ENCODE results near the gene RUVBL1.
A peak's percentile ranks its signal among the peaks of the same experiment; 100 is the strongest.

RUVBL1 gene

DNA sequence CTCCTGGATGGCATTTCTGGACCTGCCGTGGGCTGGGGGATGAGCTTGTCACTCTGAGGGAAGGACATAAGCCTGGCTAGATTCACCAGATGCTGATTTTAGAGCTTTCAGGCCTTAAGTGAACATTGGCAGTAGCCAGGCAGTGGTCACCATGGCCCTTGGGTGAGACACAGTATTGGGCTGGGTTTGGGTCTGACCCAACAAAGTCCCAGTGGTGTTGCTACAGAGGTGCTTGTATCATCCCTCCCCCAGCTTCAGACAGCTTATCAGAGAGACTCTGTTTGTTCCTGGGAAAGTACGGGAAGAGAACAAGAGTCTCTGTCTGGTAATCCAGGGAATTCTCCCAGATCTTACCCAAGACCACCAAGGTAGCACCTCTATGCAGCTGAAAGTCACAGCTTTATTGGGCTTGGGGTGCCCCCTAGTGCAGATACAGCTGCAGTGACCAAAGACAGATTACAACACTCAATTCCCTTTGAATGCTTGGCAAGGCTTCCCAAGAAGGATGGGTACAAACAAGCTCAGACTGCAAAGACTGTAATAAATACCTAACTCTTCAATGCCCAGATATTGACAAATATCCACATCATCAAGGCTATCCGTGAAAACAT lies 9.8 kb upstream of the RUVBL1 start:
- peak; percentile 62 for DNase-seq (ENCODE audit: low read depth)

DNA sequence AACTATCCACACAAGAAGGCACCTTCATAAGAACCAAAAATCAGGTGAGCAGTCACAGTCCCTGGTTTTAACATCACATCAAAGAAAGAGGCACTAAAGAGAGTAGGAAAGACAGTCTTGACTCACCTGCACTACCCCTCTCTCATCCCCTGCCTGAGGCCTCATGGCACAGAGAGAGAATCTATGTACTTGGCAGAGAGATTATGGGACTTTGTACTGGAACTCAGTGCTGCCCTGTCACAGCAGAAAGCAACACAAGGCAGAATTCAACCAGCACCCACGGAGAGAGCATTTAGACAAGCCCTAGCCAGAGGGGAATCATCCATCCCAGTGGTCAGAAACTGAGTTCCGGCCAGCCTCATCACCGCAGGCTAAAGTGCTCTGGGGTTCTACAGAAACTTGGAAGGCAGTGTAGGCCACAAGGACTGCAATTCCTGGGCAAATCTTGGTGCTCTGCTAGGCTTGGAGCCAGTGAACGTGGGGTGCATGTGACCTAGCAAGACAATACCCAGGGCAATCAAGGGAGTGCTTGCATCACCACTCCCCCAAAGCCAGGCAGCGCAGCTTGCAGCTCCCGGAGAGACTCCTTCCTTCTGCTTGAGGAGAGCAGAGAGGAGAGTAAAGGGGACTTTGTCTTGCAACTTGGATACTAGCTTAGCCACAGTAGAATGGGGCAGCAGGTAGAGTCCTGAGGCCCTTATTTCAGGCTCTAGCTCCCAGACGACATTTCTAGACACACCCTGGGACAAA lies 8.5 kb upstream of the RUVBL1 start:
- no peak for DNase-seq (ENCODE audit: low read depth)

DNA sequence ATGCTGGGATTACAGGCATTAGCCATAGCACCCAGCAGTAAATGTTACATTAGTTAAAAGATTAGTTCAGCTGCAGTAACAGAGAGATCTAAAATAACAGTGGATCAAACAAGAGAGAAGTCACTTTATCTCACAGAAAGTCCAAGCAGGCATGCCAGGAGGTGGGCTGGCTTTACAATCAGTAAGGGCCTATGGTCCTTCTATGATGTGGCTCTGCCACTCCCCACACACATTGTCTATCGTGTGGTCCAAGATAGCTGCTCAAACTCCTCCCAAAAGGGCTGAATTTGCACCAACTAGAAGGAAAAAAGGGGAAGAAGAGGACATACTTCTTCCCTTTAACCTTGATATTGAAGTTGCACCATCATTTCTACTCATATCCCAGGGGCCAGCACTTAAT lies 4.6 kb upstream of the RUVBL1 start:
- no peak for DNase-seq (ENCODE audit: low read depth)

DNA sequence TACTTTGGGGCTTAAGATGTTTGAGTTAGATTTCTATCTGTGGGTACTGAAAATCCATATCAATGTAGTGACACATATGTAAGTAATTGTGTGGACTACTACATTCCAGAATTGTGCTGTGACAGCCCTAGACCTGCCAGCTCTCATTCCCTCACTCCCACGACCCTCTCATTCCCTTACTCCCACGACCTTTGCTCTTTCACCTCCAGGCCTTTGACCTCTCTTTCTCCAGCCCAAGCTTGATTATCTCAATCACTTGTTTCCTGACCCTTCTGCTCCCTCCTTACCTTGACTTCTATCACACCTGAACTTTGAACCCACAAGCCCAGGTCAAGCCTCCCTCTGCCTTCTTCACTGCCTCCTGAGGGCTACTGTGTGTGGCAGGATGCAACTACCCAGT lies 3.6 kb upstream of the RUVBL1 start:
- DNase-seq (ENCODE audit: low read depth) = no peak

DNA sequence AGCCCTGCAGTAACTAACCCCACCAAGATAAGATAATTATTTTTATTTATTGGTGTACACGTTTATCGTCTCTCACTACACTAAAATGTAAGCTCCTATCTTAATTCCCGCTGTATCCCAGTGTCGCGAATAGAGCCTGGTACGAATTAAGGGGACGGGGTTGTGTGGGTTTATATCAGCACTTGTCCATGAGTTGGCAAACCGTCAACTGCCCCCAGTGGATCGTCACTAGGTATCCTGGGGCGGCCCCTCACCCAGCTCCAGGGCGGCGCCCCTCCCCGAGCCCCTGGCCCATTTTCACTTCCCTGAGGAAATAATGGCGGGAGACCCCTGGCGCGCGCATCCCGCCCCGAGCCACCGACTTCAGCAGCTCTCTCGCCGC lies 465 bp downstream of the RUVBL1 start:
- DNase-seq (ENCODE audit: low read depth) = no peak

DNA sequence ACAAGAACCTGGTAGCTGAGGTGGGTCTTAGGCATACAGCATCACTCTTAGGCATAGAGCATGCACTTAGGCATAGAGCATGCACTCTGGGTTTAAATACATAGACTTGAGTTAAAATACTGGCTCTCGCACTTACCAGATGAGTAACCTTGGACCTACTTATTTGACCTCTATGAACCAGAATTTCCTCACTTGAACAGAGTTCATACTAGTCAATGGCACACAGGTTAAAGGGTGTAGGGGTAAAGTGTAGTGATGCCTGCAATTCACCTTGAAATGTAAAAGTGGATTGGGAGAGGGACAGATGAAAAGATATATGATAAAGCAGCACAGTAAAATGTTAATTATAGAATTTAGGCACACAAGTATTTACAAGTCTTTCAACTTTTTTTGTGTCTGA lies 1.6 kb downstream of the RUVBL1 start:
- no peak for DNase-seq (ENCODE audit: low read depth)

DNA sequence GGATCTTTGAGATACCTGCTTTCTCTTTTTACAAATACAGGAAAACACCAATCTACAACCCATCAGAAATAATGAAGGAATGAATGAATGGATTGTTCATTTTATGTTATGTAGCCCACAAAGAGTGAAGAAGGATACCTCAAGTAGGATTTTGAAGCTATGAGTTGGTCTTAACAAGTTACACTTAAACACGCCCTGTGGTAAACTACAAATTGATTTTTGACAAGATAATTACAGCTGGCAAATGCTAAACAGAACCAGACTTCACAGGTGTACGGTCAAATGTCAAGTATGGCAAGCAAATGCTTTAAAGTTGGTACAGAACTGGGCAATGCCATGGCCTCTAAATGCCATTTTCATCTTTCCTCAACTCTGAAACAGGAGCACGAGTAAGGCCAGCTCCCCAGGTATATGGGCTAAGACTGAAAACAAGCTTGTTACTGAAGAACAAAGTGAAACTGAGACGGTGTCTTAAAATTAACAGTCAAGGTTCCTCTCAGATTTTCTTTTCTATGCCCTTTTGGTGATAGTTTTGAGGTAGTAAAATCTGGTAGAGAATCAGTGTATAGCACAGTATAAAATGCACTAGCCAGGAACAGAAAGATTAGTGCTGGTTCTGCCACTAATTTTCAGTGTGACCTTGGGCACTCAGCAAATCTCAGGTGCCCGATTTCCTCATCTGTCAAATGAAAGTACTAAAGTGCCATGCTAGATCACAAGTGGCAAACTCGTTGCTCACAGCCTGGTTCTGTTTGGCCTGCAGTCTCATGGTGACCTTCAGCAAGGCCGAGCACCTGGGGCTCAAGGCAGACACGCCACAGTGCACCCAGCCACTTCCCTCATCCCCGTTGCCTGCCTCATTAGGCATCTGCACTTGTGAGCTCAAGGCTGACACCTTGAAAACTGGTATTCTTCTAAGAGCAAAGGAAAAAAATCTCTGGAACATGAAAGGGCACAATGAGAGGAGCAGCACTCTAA lies 9.5 kb downstream of the RUVBL1 start:
- no peak for DNase-seq (ENCODE audit: low read depth)

DNA sequence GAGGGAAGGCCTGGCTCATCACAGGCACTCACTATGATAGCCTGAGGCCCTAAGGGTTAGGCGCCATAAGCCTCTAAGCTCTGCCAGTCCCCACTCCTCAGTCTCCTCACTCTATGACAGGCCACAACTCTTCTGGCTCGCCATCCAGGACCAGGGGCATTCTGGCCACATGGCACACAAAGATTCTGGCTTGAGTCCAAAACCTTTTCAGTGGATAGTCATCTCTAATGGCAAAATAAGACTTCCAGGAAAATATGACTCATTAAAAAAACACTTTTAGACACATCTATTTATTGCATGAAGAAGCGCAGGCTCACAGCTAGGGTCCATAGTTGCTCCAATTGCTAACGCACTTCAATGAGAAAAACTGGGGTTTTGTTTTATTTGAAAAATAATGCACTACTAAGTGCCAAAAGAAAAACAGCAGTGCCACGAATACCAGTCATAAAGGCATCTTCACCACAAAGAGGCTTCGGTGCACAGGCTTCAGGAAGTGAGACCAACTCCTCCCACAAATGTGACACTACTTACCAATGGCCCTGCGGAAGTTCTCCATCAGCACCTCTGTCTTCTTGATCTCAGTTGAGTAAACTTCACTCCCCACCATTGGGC lies 11.1 kb downstream of the RUVBL1 start:
- peak; percentile 88 for DNase-seq (ENCODE audit: low read depth)

DNA sequence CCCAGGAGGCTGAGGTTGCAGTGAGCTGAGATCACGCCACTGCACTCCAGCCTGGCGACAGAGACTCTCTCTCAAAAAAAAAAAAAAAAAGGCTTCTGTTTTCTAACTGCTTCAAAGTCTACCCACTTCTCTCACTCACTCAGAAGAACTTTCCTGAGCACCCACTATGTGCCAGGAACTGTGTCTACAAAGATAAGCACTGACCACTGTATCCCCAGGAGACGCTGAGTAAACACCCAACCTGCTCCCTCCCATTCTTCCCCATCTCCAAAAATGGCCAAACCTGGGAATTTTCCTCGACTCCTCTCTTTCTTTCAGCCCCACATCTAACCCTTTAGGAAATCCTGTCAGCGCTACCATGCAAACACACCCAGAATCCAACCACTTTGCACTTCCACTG lies 12.5 kb downstream of the RUVBL1 start:
- DNase-seq (ENCODE audit: low read depth) = no peak

DNA sequence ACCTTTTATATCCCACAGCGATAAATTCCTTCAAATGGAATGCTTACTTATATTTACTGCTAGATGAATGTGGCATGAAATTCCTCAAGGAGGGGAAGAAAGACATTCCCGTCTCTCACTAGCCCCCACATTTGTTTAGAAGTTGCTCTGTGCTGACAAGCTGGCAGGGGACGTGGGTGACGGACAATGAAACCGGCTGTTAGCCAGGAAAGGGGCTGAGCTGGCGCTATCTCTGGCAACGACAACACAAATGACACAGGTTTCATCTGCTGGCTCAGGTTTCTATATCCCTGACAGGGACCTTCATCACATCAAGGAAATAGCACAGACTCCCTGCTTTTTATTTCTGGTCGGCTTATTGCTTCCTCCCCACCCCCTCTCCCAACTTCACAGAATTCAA lies 15.8 kb downstream of the RUVBL1 start:
- no peak for DNase-seq (ENCODE audit: low read depth)

DNA sequence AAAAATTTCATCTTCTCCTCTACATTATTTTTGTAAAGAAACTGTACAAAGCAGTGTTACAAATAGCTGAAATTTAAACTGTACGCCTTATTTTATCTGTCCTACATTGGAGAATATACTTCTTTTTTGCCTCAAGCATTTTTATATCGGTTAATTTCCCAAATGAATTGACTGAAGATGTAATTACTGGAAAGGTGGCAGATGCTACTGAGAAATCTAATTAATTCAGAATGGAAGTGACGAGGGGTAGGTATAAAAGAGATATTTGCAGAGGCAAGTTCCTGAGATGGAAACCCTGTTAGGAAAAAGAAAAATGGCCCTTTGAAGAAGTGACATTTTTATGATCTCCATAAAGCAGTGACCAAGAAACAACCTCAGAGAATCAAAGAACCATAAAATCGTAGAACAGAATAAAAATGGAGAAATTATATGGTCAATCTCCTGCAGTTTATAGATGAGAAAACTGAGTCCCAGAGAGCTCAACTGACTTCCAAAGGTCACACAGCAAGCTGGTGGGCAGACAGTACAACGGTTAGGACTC lies 20.4 kb downstream of the RUVBL1 start:
- no peak for DNase-seq (ENCODE audit: low read depth)

DNA sequence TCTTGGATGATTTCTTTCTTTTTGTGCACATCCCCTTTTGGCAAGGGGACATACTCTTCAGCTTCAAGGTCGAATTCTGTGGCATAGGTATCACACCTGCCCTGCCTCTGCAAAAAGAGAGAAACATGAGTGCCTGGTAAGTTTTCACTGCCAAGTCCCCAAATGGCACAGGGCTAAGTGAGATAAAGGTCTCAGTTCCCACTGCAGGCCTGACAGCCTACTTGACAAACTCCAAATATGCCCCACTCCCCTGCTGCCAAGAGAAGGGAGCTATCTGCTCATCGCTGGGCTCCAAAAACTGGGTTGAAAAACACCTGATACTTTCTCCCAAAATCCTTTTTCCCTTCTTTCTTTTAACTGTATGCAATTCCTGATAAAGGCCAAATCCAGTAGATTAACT lies 23.0 kb downstream of the RUVBL1 start:
- DNase-seq (ENCODE audit: low read depth) = no peak

DNA sequence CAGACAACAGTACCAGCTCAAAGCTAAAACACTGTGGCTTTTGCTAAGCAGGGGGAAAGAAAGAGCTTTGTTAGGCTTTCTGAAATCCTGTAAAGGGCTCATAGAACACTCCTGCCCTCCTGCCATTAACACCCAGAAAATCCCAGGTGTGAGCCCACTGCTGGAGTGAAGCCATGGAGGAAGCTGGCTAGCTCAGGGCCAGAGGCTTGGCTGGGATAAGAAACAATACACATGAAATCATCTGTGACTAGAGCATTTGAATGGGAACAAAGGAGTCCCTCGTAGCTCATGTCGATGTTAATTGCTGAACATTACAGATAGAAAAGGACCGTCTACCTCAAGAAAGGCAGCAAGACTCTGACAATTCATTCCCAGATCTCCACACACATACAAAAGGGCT lies 23.5 kb downstream of the RUVBL1 start:
- no peak for DNase-seq (ENCODE audit: low read depth)

DNA sequence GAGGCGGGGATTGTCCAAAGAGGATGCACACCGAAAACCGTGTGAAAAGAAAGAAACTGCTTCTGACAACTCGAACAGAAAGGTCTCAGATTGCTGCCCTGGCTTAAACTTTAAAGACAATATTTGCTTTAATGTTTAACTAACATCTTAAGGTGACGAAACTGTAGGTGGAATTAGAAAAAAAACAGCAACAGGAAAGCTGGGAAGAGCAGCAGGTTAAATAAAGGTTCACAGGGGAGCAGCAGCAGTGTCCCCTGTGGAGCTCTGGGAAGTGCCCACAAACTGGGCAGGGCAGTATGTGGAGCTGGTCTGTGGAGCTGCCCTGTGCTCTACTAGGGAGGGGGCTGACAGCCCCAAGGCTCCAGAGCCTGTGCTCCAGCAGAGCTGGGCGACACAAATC lies 25.4 kb downstream of the RUVBL1 start:
- no peak for DNase-seq (ENCODE audit: low read depth)

DNA sequence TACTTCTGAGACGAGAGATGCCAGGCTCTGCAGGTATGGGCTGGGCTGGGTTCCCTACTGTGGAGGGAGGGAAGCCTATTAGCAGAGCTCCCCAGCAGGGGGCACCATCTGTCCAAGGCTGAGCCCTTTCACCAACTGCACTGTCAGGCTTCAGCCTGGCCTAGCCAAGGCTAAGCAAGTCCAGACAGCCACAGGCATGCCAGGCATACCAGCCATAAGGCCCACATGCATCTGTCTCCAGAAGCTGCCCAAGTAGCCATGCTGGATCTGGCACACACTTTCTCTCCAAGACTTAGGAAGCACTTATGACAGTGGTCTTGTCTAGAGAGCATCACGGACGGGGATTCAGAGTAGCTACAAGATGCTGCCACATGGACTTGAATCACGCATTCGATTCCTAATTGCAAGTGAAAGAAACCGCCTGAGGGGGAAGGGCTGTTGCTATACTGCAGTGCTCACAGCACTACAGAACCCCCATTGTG lies 28.3 kb downstream of the RUVBL1 start:
- peak; percentile 89 for DNase-seq (ENCODE audit: low read depth)

DNA sequence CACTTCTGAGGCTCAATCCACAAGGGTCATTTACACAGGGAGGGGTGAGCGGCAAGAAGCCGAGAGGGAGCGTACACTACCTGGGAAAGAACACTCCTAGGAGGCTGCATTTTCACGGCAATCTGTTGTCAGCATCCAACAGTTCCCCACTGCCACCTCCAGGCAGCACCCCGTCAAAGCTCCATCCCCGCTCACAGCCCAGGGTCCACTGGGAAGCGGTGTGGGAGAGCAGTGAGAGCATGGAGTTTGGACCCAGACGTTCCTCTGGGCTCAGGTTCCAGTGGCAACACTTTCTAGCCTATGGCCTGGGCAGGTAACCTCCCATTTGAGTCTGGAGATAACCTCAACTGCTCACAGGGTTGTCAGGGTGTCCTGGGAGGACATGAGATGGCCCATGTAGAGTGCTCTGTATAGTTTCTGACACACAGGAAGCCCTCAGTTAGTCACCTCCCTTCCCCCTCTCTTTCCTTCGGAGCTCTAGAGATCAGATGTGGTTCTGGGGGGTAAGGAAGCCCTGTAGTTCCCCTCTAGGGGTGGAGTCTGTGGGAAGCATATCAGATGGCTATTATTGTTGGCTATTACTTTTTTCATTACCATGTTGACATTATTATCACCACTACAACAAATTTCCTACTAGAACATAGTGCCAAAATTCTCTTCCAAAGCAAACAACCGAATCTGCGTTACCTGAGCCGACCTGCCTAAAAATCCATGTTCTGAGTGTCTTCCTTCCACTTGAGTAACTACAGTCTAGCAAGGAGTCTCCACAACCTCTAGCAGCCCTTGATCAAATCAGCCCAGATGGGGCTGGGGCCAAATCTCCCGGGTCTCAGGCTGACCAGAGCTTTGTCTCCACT lies 29.1 kb downstream of the RUVBL1 start:
- DNase-seq (ENCODE audit: low read depth) = no peak

DNA sequence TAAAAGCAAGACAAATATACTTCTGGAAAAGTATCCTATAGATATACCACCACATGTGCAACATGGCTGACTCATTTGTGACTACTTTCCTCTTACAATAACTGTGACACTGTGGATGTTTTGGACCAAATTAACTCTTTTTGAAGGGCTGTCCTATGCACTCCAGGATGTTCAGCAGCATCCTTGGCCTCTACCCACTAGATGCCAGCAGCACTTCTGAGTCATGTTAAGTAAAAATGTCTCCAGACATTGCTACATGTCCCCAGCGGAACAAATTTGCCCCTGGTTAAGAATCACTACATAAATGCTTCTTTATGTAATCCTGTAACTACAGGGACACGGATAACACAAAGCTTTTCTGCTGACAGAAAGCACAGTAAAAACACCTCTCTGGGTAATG lies 32.0 kb downstream of the RUVBL1 start:
- peak; percentile 52 for DNase-seq (ENCODE audit: low read depth)

DNA sequence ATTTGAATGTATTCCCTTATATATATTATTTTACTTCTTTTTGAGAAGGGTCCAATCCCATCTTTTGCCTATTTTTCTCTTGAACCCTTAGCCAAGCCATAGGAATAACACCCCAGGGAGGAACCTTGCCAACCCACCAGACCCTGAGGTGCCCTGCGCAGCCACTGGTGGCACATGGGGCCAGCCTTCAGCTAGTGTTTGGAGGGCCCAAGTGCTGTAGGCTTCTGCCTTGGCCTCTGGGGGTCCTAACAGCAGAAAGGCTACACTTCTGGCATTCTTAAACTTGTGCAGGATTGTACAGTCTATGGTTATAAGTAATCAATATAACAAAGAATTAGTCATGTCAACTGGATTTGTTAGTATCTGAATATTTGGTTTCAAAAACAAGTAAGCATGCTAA lies 34.5 kb downstream of the RUVBL1 start:
- DNase-seq (ENCODE audit: low read depth) = no peak

DNA sequence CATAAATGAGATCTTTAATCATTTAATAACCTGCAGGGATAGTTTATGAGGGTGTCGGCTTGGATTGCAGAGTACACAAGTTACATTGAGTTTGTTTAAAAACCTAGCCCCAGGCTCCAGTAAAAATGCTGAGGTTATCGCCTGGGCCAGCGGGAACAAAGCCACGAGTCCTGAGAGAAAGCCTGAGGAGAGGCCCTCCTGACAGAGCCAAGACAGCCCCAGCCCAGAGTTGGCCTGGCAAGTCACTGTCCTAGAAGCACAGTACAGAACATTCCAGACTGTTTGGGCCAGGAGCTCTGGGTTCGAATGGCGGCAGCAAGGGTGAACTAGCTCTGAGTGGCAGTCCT lies 39.0 kb downstream of the RUVBL1 start:
- DNase-seq (ENCODE audit: low read depth) = no peak

DNA sequence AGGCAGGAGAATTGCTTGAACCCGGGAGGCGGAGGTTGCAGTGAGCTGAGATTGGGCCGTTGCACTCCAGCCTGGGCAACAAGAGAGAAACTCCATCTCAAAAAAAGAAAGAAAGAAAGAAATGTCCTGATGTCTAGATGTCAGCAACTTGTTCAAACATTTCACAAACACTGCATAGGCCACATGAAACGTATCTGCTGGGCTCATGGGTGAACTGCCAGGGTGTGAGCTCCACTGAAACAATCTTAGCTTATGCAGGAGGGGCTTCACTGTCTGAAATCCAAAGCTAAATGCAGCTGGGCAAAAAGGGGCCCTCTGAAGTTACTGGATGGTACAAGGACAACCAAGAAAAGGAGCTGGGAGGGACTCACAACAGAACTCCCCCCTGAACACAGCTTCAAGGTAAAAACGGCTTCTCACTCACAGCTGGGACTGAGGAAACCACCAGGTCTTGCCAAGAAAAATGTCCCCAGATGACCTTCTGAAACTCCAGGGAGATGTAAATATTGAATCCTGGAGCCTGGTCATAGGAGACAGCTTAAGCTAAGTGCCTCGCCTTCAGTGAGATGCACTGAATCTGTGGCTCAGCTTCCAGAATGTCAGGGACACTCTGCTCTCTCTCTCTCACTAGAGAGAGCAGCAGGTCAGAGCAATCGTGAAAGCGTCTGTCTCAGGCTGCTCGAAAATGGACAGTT lies 39.5 kb downstream of the RUVBL1 start:
- DNase-seq (ENCODE audit: low read depth) = peak; percentile 47

DNA sequence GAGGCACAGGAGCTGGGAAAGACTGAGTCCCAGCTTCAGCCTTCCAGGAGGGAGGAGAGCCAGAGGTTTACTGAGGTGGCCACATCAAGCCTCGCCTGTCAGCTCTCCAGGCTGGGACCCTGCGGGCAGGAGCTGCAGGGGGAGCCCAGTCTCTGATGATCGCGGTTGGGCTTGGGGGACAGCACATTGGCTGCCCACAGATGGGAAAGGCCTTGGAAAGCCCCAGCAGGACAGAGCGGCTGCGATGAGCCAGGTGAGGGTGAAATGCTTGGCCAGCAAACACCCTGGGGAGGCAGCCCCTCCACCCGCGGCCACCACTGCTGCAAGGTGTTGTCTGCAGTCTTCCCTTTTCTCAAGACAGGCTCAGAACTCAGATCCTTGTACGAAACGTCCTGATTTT lies 40.2 kb downstream of the RUVBL1 start:
- no peak for DNase-seq (ENCODE audit: low read depth)

All from fibroblast of gingiva (primary cell).